ENCODE results near the gene CCDC33. TPM values are rescaled to one million over a fixed set of nuclear protein-coding genes. Genes with fewer than 3 reads are reported as not detected.
A peak's percentile ranks its signal among the peaks of the same experiment; 100 is the strongest.

The CCDC33 gene
- total RNA-seq, 2 experiments from 2014 or later = not detected

- Mint-ChIP-seq H3K27me3 (ENCODE audit: low read depth) (no peaks in the 10 kb centered on the region), H3K36me3 (ENCODE audit: low read depth) (no peaks in the 10 kb centered on the region), H3K4me3 (peak overlapping the region; percentile 51), H3K9me3 (no peaks in the 10 kb centered on the region), H3K4me1 (ENCODE audit: low read depth) (peaks cover 61% of the 10 kb centered on the region), H3K27ac (peak overlapping the region; percentile 99)
- intact Hi-C loops (cut with micrococcal nuclease) = loop anchor here (1.0 to 5.0 kb wide), 2 partner anchors 16 to 392 kb away; partner anchors contain the start of genes PML and STOML1
- no peak for DNase-seq
- CTCF ChIA-PET = interaction anchor here (0.7 to 13.8 kb wide), 12 partner anchors 12 to 384 kb away, joined by 3 to 399 read pairs (median 3); partner anchors contain the start of genes ARID3B and SEMA7A
Measured at GRCh38 chr15:74384566-74384880, 148.4 kb downstream of the CCDC33 start.

DNA sequence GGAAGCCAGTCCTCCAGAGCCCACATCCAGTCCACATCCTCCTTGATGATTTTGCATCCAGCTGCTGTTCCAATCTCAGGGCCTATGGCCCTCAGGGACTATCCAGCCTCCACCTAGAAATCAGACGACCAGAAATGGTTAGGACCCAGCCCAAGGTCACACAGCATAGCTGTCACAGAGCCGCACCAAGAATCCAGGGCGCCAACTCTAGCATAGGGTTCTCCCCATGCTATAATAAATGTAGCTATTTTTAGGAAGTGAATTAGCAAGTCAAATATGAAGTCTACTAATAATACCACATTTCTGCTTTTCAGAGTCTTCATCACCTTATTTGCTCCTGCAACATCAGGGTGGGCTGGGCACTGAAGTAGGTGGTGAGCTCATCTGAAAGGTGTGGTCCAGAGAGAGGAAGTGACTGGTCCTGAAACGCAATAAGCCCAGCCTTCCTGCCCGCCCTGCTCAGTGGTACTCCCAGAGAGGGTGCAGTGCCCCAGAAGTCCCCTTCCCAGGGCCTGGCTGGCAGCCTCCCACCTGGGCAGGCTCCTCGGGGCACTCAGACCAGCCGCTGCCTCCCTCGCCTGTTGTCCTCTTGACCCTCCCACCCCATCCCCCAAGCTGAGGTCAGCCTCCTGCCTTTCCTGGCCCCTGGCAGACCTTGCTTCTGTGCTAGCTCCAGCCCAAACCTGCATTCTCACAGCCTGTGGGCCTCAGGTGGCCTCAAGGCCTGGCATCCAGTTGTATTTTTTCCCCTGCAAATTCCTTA lies 148.9 kb downstream of the CCDC33 start:
- intact Hi-C loops (cut with micrococcal nuclease) = loop anchor here (1.0 to 5.0 kb wide), 2 partner anchors 15 to 393 kb away; partner anchors contain the start of genes PML and STOML1
- Mint-ChIP-seq H3K27ac (peak overlapping the region; percentile 99), H3K27me3 (ENCODE audit: low read depth) (no peaks in the 10 kb centered on the region), H3K9me3 (no peaks in the 10 kb centered on the region), H3K4me3 (no peak overlapping the region), H3K4me1 (ENCODE audit: low read depth) (peaks cover 58% of the 10 kb centered on the region), H3K36me3 (ENCODE audit: low read depth) (no peaks in the 10 kb centered on the region)
- CTCF ChIA-PET = interaction anchor here (0.7 to 13.8 kb wide), 13 partner anchors 9 to 383 kb away, joined by 3 to 399 read pairs (median 3); partner anchors contain the start of genes ARID3B and SEMA7A
- DNase-seq = peak; percentile 83

GRCh38 chr15:74385733-74386132 lies 149.6 kb downstream of the CCDC33 start:
- intact Hi-C loops (cut with micrococcal nuclease) = no loop called here
- H3K27me3 Mint-ChIP-seq (ENCODE audit: low read depth) = no peaks in the 10 kb centered on the region
- peak overlapping the region; percentile 99 for H3K27ac Mint-ChIP-seq
- no peaks in the 10 kb centered on the region for H3K36me3 Mint-ChIP-seq (ENCODE audit: low read depth)
- CTCF ChIA-PET = interaction anchor here (0.8 to 13.8 kb wide), 7 partner anchors 9 to 56 kb away, joined by 3 to 399 read pairs (median 3); partner anchors contain the start of gene SEMA7A
- DNase-seq = no peak
- H3K4me1 Mint-ChIP-seq (ENCODE audit: low read depth) = peaks cover 55% of the 10 kb centered on the region
- H3K4me3 Mint-ChIP-seq = no peak overlapping the region
- no peaks in the 10 kb centered on the region for H3K9me3 Mint-ChIP-seq

Other genes with a start within 250 kb of the CCDC33 start
- 1 to 10 TPM; 8.7 to 9.5 TPM for gene STOML1, start 244.0 kb upstream of the CCDC33 start, total RNA-seq
- 10 to 100 TPM; 69.6 to 70.2 TPM for gene PML, start 241.6 kb upstream of the CCDC33 start, total RNA-seq
- gene GOLGA6A, start 153.8 kb upstream of the CCDC33 start, total RNA-seq = under 1 TPM; 0.14 to 0.84 TPM
- gene ISLR2, start 105.7 kb upstream of the CCDC33 start, total RNA-seq = not detected
- gene ISLR, start 62.6 kb upstream of the CCDC33 start, total RNA-seq = not detected
- gene STRA6, start 33.5 kb upstream of the CCDC33 start, total RNA-seq = not detected
- not detected for gene CYP11A1, start 131.3 kb downstream of the CCDC33 start, total RNA-seq
- 10 to 100 TPM; 45.7 to 46.9 TPM for gene SEMA7A, start 197.6 kb downstream of the CCDC33 start, total RNA-seq
- gene UBL7, start 224.8 kb downstream of the CCDC33 start, total RNA-seq = 10 to 100 TPM; 43.0 to 47.0 TPM

Measured in activated naive CD4-positive, alpha-beta T cell treated with anti-CD3 and anti-CD28 coated beads for 36 hours (primary cell).